HUES48 (cell line): ENCODE measurements around the gene ZNF593.
A peak's percentile ranks its signal among the peaks of the same experiment; 100 is the strongest.

Experiments
- H3K27ac ChIP-seq: one replicate; pipeline ENCODE4 v1.7.0; 2013; ENCODE audit warnings: low read depth, low read length, inconsistent platforms
- H3K27me3 ChIP-seq: 2 replicates; pipeline ENCODE4 v1.6.1; 2013; ENCODE audit warnings: mild to moderate bottlenecking, low read length; ENCODE audit not compliant: control insufficient read depth, insufficient read depth
- H3K36me3 ChIP-seq: 2 replicates; pipeline ENCODE4 v1.6.1; 2013; ENCODE audit warnings: low read length; ENCODE audit not compliant: control insufficient read depth, insufficient read depth
- H3K4me1 ChIP-seq: 2 replicates; pipeline ENCODE4 v1.6.1; 2013; ENCODE audit warnings: mild to moderate bottlenecking, low read length; ENCODE audit not compliant: control insufficient read depth, insufficient read depth
- H3K4me3 ChIP-seq: 2 replicates; pipeline ENCODE4 v1.5.1; 2013; ENCODE audit warnings: mild to moderate bottlenecking, low read depth, low read length
- H3K9ac ChIP-seq: 2 replicates; pipeline ENCODE4 v1.6.1; 2013; ENCODE audit warnings: mild to moderate bottlenecking, low read depth, low read length, moderate library complexity
- H3K9me3 ChIP-seq: 2 replicates; pipeline ENCODE4 v1.6.1; 2013; ENCODE audit warnings: low read length; ENCODE audit not compliant: control insufficient read depth, insufficient read depth

ZNF593 gene

GRCh38 chr1:26154750-26155149 lies 15.0 kb upstream of the ZNF593 start:
- peaks cover 34% of the 10 kb centered on the region for H3K4me1 ChIP-seq
- H3K27ac ChIP-seq: no peak overlapping the region
- no peak overlapping the region for H3K9ac ChIP-seq
- H3K36me3 ChIP-seq: no peaks in the 10 kb centered on the region
- H3K27me3 ChIP-seq: peaks cover 90% of the 10 kb centered on the region
- H3K9me3 ChIP-seq: no peaks in the 10 kb centered on the region
- peak overlapping the region; percentile 30 for H3K4me3 ChIP-seq

GRCh38 chr1:26155370-26156284 lies 14.1 kb upstream of the ZNF593 start:
- Histone ChIP-seq H3K27ac (no peak overlapping the region), H3K36me3 (no peaks in the 10 kb centered on the region), H3K4me1 (peaks cover 37% of the 10 kb centered on the region), H3K9me3 (no peaks in the 10 kb centered on the region), H3K27me3 (peaks cover 90% of the 10 kb centered on the region), H3K9ac (no peak overlapping the region), H3K4me3 (peak overlapping the region; percentile 30)

DNA sequence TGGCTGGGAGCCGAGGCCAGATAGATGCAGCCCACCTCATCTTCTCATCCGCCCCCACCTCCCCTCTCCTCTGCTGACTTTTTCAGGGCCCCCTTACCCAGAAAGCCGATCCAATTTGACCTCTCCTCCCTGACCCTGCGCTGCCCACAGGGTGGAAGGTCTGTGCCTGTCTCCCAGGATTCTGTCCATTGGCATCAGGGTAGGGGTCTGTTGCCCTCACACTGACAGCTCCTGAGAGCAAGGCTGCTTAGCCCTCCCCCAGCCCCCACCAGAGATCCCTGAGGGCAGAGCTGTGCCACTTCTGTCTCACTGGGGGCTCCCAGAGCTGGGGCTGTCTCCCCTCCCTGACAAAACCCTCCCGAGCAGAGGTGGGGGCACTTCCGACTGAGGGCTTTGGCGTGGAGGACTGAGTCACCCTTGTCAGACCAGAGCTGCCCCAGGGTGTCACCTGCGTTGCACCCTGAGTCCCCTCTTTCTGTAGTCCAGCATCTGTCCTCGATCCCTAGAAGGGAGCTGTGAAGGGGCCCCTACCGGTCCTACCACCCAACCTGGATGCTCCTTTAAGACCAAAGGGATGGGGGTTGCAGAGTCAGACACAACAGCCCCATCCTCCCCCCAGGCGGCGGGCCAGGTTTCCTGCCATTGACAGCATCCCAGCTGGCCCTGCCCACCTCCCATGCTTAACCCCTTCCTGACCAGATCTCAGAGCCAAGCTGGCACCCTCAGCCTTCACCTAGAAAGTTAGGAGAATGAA lies 13.2 kb upstream of the ZNF593 start:
- H3K9ac ChIP-seq: no peak overlapping the region
- peaks cover 45% of the 10 kb centered on the region for H3K4me1 ChIP-seq
- H3K9me3 ChIP-seq: no peaks in the 10 kb centered on the region
- peaks cover 95% of the 10 kb centered on the region for H3K27me3 ChIP-seq
- H3K36me3 ChIP-seq: no peaks in the 10 kb centered on the region
- H3K4me3 ChIP-seq: peak overlapping the region; percentile 30
- no peak overlapping the region for H3K27ac ChIP-seq

DNA sequence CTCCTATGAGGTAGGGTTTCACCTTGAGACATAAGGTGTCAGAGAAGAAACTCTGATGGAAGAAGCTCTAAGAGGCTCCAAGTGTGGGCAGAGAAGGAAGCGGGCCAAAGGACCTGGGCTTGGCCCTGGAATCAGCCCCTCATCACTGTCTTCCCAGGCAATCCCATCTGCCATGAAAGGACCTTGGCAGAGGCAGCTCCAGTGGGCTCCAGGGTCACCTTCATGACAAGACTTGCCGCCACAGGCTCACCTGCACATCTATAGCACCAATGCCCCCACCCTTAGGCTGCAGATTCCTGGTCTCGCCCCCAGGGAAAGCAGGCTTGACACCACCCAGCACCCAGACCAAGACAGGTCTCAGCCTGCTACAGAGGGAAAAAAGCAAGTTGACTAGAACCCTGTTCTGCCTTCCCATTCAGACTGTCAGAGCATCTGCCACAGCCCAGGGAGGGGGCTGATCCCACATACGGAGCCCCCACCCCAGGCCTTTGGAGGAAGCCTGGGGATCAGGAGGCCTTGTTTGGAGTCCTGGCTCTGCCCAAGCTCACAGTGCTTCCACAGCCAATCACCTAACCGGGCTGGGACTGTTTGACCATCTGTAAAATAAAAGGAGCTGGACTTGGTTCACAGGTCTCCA lies 11.3 kb upstream of the ZNF593 start:
- no peak overlapping the region for H3K27ac ChIP-seq
- no peak overlapping the region for H3K4me3 ChIP-seq
- no peaks in the 10 kb centered on the region for H3K9me3 ChIP-seq
- no peaks in the 10 kb centered on the region for H3K36me3 ChIP-seq
- no peak overlapping the region for H3K9ac ChIP-seq
- H3K4me1 ChIP-seq: peaks cover 46% of the 10 kb centered on the region
- H3K27me3 ChIP-seq: peaks cover 97% of the 10 kb centered on the region

DNA sequence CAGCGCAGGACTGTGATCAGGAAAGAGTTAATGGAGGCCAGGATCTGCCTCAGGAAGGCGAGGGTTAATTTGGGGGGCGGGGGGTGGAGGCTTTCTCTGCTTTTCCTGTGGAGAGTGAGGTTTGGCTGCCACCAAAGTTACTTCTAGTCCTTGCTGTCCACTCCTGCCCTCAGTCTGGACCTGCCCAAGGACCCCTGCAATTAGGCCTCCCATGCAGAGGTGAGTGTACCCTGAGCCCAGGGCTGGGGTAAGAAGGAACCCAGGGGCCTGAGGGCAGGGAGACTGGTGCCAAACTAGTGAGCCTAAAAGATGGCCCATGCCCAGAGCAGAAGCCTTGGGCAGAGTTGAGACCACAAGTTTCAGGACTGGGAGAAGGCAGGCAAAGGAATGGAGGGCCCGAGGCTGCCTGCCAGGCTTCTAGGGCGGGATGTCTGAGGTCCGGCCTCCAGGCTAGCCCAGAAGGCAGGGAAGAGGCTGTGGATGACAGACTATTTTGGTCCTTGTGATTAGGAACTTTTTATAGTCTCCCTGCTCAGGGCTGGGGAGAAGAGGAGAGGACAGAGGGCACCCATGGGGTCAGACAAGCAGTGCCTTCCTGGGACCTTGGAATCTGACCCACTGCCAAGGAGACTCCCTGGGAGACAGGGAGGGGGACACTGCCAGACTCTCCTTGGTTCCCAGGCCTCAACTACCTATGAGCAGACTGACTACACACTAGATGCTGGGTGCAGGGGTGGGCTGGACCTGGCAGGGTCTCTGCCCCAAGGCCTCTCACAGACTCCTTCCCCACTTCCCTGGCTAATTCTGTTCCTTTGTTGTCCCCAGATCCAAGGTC lies 10.6 kb upstream of the ZNF593 start, which contains the start of gene FAM110D:
Gene FAM110D, plus strand, starts transcription at position 172 of the 835 bp plus-strand sequence. CDS start 2,213 bp downstream, outside the sequence.
- no peak within 1 kb of the TSS for H3K9ac ChIP-seq
- no peak within 1 kb of the TSS for H3K27ac ChIP-seq
- no peaks in the 10 kb centered on the region for H3K36me3 ChIP-seq
- H3K4me1 ChIP-seq: peaks cover 46% of the 10 kb centered on the region
- no peak within 1 kb of the TSS for H3K4me3 ChIP-seq
- no peaks in the 10 kb centered on the region for H3K9me3 ChIP-seq
- H3K27me3 ChIP-seq: peaks cover 97% of the 10 kb centered on the region

GRCh38 chr1:26159743-26160039 lies 10.0 kb upstream of the ZNF593 start:
- Histone ChIP-seq H3K4me1 (peaks cover 43% of the 10 kb centered on the region), H3K27me3 (peaks cover 91% of the 10 kb centered on the region)

GRCh38 chr1:26160527-26161414 lies 8.9 kb upstream of the ZNF593 start:
- Histone ChIP-seq H3K36me3 (no peaks in the 10 kb centered on the region), H3K27me3 (peaks cover 88% of the 10 kb centered on the region), H3K27ac (no peak overlapping the region), H3K9ac (no peak overlapping the region), H3K4me3 (peak overlapping the region; percentile 58; the same call in 1 of the 2 replicates), H3K9me3 (no peaks in the 10 kb centered on the region), H3K4me1 (peaks cover 40% of the 10 kb centered on the region)

More at GRCh38 chr1:26159743-26160039, 10.0 kb upstream of the ZNF593 start:
- Histone ChIP-seq H3K36me3 (no peaks in the 10 kb centered on the region), H3K27ac (no peak overlapping the region), H3K9me3 (no peaks in the 10 kb centered on the region), H3K9ac (no peak overlapping the region), H3K4me3 (no peak overlapping the region)

DNA sequence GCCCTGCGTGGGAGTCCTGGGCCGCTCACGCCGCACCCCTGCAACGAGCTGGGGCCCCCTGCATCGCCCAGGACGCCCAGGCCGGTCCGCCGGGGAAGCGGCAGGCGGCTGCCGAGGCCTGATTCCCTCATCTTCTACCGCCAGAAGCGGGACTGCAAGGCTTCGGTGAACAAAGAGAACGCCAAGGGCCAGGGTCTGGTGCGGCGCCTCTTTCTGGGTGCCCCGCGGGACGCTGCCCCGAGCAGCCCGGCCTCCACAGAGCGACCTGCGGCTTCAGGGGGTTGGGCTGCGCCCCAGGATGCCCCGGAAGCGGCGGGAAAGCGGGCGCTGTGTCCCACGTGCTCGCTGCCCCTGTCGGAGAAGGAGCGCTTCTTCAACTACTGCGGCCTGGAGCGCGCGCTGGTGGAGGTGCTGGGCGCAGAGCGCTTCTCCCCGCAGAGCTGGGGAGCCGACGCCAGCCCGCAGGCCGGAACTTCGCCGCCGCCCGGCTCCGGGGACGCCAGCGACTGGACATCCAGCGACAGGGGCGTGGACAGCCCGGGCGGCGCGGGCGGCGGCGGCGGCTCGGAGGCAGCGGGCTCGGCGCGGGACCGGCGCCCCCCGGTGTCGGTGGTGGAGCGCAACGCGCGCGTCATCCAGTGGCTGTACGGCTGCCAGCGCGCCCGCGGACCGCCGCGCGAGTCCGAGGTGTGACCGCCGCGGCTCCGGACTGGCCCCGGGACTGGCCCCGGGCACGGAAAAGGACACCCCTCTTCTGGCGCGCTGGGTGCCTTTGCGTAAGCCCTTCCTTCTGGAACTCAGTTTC lies 8.1 kb upstream of the ZNF593 start:
- 0 out of 2 replicates have a peak overlapping the region, but pooled peaks have one; percentile 32 for H3K9ac ChIP-seq
- no peaks in the 10 kb centered on the region for H3K36me3 ChIP-seq
- H3K27ac ChIP-seq: no peak overlapping the region
- peak overlapping the region; percentile 58 for H3K4me3 ChIP-seq
- peaks cover 80% of the 10 kb centered on the region for H3K27me3 ChIP-seq
- peaks cover 32% of the 10 kb centered on the region for H3K4me1 ChIP-seq
- no peaks in the 10 kb centered on the region for H3K9me3 ChIP-seq

GRCh38 chr1:26162220-26162709 lies 7.4 kb upstream of the ZNF593 start:
- H3K4me1 ChIP-seq: peaks cover 27% of the 10 kb centered on the region
- H3K9me3 ChIP-seq: no peaks in the 10 kb centered on the region
- H3K27me3 ChIP-seq: peaks cover 74% of the 10 kb centered on the region
- no peaks in the 10 kb centered on the region for H3K36me3 ChIP-seq
- no peak overlapping the region for H3K9ac ChIP-seq
- peak overlapping the region; percentile 58 for H3K4me3 ChIP-seq
- no peak overlapping the region for H3K27ac ChIP-seq
